GM19238 (cell line): ENCODE measurements around the gene TMEM212.
"Not testable (repeated sequence)": the region's sequence is repeated elsewhere in the genome, so short reads cannot be mapped to it uniquely, and the experiment has no call there.

Experiments used
- DNase-seq: peaks from one replicate; pipeline ENCODE4 v3.0.0; 2011; ENCODE audit warnings: low spot score; ENCODE audit not compliant: insufficient read length

TMEM212 gene

DNA sequence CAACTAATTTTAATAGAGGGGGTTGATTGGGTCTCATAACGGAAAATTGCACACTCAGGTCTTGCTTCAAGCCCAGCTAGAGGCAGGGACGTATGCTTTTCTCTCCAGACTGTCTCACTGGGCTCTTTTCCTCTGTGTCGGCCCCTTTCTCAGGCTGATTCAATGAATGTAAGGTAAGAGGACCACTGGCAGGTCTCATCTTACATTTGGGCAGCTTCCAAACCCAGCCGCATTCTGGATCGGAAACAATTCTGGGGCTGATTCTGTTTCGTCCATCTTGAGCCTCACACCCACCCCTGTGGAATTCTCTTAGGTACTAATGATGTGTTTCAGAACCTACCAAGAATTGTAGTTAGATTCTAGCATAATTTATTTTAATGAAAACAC is 40.7 kb downstream of the TMEM212 start:
- DNase-seq: no peak

DNA sequence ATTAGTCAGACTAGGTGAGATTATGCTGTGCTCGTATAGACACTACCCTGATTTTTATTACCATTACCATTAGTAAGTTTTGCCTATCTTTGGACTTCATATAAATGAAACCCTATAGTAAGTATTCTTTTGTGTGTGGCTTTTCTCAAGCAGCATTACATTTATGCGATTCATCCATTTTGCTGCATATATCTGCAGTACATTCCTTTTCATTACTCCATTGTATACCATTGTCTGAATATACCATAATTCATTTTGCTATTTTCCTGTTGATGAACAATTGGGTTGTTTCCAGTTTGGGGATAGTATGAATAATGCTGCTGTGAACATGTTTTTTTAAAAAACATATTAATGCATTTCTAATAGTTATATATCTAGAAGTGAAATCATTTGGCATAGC is 45.3 kb downstream of the TMEM212 start:
- DNase-seq: no peak

DNA sequence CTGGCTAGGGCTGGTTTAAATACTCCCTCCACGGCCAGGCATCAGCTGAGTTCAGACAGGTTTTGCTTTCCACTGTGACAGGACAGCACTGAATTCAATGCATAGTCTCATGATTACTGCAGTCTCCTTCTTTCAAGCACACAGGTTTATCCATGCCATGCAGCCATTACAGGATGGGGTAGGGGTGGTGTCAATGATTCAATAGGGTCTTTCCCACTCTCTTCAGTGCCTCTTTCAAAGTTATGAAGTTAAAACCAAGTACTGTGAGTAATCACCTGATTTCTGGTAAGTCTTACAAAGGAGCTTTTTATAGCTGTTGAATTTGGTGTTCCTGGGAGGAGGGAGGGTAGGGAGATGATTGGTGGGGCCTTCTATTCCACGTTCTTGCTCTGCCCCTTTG is 47.2 kb downstream of the TMEM212 start:
- DNase-seq: no peak

DNA sequence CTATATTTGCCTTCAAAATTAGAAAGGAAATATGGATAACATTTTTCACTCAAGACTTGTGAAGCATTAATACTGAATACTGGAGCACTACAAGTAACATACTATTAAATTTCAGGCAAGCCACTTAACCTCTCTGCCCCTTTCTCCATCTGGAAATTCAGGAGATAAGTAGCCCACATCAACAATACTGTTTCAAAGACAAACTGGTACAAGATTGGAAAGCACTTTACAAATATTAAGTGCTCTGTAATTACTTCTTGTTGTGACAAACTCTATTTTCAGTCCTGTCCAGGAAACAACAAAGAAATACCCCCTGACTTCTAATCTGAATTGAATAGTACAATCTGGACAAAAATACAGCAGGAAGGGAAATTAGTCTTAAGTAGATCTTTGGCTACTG is 49.3 kb downstream of the TMEM212 start:
- no peak for DNase-seq

DNA sequence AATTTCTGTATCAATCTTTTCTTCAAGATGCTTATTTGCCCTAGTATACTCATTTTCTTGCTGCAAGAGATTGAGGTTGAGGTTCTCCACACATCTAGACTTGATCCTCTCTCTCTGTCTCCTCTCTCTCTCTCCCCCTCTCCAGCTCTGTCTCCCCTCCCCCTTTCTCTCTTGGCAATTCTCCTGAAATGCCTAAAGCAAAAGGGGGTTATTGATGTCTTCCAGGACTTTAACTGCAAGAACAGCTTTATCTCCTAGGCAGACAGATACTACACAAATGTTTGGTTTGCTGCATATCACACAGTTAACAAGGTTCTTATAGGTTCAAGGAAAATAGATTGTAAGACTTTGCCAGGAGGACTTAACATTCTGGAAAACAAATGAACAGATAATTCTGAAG is 52.1 kb downstream of the TMEM212 start:
- DNase-seq: no peak

DNA sequence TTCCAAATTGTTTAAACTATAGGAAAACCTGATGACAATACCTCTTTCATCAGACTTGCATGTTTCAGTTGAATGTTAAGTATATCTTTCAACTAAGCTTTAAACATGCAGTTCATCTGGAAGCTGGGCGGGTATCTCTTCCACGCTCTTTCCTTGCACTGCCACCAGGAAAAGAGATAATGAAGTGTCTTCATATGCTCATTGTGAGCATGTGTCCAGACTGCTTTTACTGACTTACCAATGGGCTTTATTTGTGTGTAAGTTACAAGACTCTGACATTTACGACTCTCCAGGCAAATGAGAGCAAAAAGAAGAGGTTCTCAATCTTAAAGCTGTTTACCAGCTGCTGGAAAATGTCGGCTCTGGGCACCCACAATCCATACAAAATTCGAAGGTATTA is 52.8 kb downstream of the TMEM212 start:
- no peak for DNase-seq

DNA sequence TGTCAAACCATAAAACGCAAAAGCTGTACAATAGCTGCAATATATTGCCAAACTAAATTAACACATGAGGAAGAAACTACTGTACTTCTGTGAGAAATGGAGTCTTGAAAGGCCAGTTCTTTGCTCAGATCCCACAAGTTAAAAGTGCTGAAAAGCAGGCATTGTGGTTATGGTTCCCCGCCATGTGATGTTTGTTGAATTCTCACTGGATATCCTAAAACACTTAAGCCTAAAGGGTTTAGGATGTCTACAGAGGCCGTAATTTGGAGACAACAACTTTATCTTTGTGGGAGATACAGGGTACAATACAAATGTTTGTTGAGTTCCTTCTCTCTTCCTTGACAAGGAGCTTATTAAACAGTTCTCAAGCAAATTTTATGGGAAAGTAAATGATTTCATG is 53.2 kb downstream of the TMEM212 start:
- no peak for DNase-seq

DNA sequence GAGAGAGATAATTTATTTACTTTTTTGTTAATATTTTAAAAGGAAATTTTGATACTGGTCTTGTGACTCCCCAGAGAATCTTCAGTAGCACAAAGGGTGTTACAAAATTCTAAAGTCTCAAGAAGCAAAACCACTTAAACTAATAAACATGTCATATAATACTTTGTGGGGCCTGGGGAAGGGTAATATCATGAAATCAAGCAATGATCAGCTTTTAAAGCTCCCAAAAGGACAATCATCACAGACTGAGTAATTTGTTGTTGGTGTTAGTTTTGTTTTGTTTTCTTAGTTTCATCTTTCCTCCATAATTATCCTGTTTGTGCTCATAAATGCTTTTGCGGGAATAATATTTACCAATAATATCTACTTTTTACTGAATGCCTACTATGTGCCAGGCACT is 55.0 kb downstream of the TMEM212 start:
- DNase-seq: no peak

DNA sequence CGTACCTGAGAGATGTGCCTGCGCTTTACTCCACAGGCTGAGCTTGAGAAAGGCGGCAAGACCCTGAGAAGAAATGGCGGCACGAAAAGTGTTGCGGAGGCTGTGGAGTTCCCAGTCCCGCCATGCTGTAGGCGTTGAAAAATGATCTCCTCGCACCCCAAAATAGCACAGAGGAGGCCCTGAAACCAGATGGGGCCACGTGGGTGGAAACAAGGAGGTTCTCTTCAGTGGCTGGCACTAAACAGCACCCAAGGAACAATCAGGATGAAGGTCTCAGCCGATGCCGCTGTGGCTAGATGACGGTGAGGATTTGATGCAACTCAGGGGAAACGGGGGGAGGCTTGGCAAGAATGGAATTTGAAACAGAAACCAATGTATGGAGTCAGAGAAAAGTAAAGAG is 57.3 kb downstream of the TMEM212 start:
- DNase-seq: no peak

DNA sequence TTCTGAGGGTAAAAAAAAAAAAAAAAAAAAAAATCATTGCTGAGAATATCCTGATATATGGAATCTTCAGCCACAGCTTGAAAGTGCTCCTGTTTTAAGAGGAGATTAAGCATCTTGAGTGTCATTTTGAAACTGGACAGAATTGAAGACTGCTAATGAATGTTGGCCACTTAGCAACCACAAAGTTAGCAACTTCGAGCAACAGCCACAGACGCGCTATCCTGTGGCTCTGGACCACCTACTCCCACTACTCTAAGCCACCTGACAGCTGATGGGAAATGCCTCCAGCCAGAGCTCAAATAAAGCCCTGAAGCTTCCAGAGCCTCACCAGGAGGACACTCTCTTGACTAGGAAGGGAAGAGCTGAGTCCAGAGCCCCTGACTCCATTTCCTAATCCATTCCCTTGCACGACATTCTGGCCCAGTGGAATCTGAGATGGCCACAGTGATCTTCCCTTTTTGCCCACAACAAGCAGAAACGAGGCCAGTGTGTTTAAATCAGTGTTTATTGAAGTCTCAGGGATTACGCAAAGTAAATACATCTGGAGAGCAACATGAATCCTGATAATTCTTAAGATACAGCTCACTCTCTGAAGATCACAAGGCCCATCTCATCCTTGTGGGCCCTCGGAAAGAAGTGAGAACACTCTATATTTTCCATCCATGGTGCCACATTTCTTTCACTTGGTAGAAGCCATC is 58.6 kb downstream of the TMEM212 start:
- DNase-seq: no peak

DNA sequence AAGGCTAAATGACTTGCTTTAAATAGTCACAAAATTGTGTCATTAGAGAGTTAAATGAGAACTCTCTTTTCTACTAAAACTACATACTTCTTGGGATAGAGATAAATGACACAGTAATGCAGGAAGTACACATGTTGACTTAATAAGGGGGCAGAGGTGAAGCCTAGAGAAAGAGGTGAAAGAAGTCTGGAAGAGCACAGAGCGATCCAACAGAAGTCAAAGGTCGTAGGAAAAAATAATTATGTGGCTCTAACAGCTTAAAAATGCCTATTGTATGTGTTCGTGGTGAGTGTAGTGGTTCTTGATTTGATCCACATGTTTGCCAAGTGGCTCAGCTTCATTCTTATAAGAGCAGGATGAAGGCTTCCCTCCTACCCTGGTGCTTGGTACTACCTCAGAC is 61.7 kb downstream of the TMEM212 start:
- no peak for DNase-seq

DNA sequence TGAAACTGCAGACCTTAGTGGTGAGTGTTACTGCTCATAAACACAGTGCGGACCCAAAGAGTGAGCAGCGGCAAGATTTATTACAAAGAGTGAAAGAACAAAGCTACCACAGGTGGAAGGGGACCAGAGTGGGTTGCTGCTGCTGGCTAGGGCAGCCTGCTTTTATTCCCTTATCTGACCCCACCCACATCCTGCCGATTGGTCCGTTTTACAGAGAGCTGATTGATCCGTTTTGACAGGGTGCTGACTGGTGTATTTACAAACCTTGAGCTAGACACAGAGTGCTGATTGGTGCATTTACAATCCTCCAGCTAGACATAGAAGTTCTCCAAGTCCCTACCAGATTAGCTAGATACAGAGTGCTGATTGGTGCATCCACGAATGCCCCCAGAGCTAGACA is 63.4 kb downstream of the TMEM212 start:
- DNase-seq: not testable (repeated sequence)

DNA sequence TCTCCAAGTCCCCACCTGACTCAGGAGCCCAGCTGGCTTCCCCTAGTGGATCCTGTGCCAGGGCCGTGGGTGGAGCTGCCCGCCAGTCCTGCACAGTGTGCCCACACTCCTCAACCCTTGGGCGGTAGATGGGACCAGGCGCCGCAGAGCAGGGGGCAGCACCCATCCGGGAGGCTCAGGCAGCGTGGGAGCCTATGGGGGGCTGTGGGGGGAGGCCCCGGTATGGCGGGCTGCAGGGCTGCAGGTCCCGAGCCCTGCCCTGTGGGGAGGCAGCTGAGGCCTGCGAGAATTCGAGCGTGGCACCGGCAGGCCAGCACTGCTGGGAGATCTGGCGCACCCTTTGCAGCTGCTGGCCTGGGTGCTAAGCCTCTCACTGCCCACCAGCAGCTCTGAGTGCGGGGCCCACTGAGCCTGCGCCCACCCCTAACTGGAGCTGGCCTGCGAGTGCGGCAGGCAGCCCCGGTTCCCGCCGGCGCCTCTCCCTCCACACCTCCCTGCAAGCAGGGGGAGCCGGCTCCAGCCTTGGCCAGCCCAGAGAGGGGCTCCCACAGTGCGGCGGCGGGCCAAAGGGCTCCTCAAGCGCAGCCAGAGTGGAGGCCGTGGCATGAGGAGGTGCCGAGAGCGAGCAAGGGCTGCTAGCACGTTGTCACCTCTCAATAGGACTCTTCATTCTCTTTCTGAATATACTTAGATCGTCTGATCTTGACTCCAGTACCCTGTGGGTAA is 64.0 kb downstream of the TMEM212 start:
- no peak for DNase-seq

DNA sequence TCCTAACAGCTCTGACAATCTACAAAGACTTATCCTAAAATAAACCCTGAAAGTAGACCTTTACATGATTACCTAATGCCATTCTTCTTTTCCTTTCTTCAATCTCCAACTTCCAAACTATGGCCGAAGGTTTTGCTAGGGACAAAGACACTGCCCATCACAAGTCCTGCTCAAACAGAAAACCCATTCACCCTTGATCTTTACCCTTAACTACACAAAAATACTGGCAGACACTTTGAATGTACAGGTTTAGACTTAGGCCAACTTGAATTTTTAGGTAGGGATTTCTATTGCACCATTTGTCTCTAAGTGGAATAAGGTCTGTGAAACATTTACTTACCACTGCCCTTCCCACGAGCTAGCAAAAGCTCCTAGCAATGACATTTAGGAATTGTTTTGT is 64.6 kb downstream of the TMEM212 start:
- DNase-seq: no peak

DNA sequence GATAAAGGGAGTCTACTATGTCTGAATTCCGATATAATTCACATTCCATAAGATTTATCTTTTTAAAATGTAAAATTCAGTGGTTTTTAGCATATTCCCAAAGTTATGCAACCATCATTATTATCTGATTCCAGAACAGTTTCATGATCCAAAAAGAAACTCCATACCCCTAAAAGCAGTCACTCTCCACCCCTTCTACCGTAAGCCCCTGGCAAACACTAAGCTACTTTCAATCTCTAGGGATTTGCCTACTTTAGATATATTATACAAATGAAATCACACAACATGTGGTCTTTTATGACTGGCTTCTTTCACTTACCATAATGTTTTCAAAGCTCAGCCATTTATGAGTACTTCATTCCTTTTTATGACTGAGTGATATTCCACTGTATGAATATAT is 65.6 kb downstream of the TMEM212 start:
- no peak for DNase-seq
